ENCODE results near the gene RABGGTA.

The RABGGTA gene

DNA sequence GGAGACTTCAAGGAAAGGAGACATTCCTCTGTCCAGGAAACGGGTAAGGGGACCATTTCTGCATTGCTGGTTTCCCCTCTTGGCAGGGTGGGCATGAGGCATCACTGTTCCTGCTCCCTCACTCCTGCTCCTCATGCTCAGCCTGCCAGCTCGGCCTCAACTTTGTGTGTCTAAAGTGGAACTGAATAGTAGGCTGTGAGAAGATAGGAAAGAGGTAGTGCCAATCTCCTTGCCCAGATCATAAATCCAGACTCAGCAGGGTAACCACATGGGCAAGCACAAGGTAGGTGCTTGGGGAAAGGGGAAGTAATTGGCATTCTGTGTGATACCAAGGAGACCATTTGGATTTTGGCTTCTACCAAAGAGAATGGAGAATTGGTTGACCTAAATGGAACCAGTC, 42.5 kb upstream of the RABGGTA start:
- Histone ChIP-seq H3K4me2 (no peak overlapping the region), H3K9ac (no peak overlapping the region), H3K4me3 (IDR thresholded peaks at IDR 0.05; ENCODE audit: insufficient read depth, low read depth, low read length) (no peak overlapping the region), H4K20me1 (ENCODE audit: insufficient read depth) (no peaks in the 10 kb centered on the region), H3K36me3 (ENCODE audit: insufficient read depth) (no peaks in the 10 kb centered on the region), H2AFZ (ENCODE audit: low read depth) (no peak overlapping the region), H3K4me1 (ENCODE audit: low read depth, poor library complexity, severe bottlenecking) (peaks cover 25% of the 10 kb centered on the region), H3K27ac (no peak overlapping the region), H3K27me3 (ENCODE audit: insufficient read depth, low read depth) (no peaks in the 10 kb centered on the region), H3K79me2 (ENCODE audit: insufficient read depth, low read depth) (peaks cover 9% of the 10 kb centered on the region; the same call in 1 of the 2 replicates)
- TF ChIP-seq CTCF (conservative IDR thresholded peaks at IDR 0.05; ENCODE audit: low read depth, low read length), result no peak

GRCh38 chr14:24312736-24313507, 41.5 kb upstream of the RABGGTA start:
- Histone ChIP-seq H3K79me2 (ENCODE audit: insufficient read depth, low read depth) (peaks cover 9% of the 10 kb centered on the region; the same call in 1 of the 2 replicates), H3K4me1 (ENCODE audit: low read depth, poor library complexity, severe bottlenecking) (peaks cover 34% of the 10 kb centered on the region), H3K36me3 (ENCODE audit: insufficient read depth) (no peaks in the 10 kb centered on the region), H3K9ac (no peak overlapping the region), H3K27me3 (ENCODE audit: insufficient read depth, low read depth) (no peaks in the 10 kb centered on the region), H2AFZ (ENCODE audit: low read depth) (no peak overlapping the region), H3K27ac (no peak overlapping the region), H4K20me1 (ENCODE audit: insufficient read depth) (no peaks in the 10 kb centered on the region), H3K4me3 (IDR thresholded peaks at IDR 0.05; ENCODE audit: insufficient read depth, low read depth, low read length) (no peak overlapping the region), H3K4me2 (peak overlapping the region; percentile 91)
- TF ChIP-seq CTCF (conservative IDR thresholded peaks at IDR 0.05; ENCODE audit: low read depth, low read length), result no peak

DNA sequence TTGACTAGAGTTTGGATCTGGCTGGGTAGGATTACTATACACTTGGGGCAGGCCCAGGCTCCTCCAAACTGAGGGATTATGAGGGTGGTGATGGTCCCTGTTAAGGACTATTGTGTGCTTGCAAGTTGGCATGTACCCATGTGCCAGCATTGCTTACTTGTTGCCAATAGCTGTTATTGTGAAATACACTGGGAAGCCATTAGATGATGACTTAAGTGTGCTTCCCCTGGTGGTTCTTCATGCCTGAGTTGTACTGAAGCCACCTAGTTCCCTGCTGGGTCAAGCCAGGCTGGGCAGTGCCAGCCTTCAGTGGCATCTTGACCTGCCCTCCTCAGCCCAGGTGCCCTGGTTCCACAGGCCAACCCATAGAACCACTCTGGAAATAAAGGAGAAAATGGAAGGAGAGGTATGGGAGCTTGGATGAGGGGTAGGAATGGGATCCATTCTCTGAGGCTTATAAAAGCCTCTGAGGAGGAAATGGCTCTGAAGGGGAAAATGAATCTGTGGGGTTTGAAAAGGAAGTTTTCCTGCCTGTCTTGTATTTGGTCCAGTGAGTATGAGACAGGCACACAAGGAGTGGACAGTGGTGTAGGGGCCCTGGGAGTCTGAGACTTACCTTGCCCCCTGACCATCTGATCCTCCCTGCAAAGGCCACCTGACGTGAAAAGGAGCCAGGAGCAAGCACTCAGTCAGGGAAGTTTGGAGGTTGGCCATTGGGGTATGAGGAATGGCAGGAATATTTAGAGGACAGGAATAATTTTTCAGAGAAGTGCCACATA, 40.6 kb upstream of the RABGGTA start:
- H3K79me2 ChIP-seq (ENCODE audit: insufficient read depth, low read depth), result peaks cover 9% of the 10 kb centered on the region; the same call in 1 of the 2 replicates
- peak overlapping the region; percentile 77 for H3K9ac ChIP-seq
- no peak overlapping the region for H3K4me3 ChIP-seq (IDR thresholded peaks at IDR 0.05; ENCODE audit: insufficient read depth, low read depth, low read length)
- H2AFZ ChIP-seq (ENCODE audit: low read depth), result 0 out of 2 replicates have a peak overlapping the region, but pooled peaks have one; percentile 34
- H3K4me2 ChIP-seq, result peak overlapping the region; percentile 91
- H3K27ac ChIP-seq, result peak overlapping the region; percentile 80
- H3K27me3 ChIP-seq (ENCODE audit: insufficient read depth, low read depth), result no peaks in the 10 kb centered on the region
- no peak for TF ChIP-seq CTCF (conservative IDR thresholded peaks at IDR 0.05; ENCODE audit: low read depth, low read length)
- peaks cover 37% of the 10 kb centered on the region for H3K4me1 ChIP-seq (ENCODE audit: low read depth, poor library complexity, severe bottlenecking)
- no peaks in the 10 kb centered on the region for H3K36me3 ChIP-seq (ENCODE audit: insufficient read depth)
- H4K20me1 ChIP-seq (ENCODE audit: insufficient read depth), result no peaks in the 10 kb centered on the region

DNA sequence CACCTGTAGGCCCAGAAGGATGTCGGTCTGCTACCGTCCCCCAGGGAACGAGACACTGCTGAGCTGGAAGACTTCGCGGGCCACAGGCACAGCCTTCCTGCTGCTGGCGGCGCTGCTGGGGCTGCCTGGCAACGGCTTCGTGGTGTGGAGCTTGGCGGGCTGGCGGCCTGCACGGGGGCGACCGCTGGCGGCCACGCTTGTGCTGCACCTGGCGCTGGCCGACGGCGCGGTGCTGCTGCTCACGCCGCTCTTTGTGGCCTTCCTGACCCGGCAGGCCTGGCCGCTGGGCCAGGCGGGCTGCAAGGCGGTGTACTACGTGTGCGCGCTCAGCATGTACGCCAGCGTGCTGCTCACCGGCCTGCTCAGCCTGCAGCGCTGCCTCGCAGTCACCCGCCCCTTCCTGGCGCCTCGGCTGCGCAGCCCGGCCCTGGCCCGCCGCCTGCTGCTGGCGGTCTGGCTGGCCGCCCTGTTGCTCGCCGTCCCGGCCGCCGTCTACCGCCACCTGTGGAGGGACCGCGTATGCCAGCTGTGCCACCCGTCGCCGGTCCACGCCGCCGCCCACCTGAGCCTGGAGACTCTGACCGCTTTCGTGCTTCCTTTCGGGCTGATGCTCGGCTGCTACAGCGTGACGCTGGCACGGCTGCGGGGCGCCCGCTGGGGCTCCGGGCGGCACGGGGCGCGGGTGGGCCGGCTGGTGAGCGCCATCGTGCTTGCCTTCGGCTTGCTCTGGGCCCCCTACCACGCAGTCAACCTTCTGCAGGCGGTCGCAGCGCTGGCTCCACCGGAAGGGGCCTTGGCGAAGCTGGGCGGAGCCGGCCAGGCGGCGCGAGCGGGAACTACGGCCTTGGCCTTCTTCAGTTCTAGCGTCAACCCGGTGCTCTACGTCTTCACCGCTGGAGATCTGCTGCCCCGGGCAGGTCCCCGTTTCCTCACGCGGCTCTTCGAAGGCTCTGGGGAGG, 39.5 kb upstream of the RABGGTA start, which contains the start of gene LTB4R:
Gene LTB4R (plus strand): TSS at position 857 of the 959 bp plus-strand sequence. CDS start 4,150 bp downstream, outside the sequence.
- no peaks in the 10 kb centered on the region for H3K27me3 ChIP-seq (ENCODE audit: insufficient read depth, low read depth)
- peak within 1 kb of the TSS; percentile 34 for H2AFZ ChIP-seq (ENCODE audit: low read depth)
- TF ChIP-seq CTCF (conservative IDR thresholded peaks at IDR 0.05; ENCODE audit: low read depth, low read length), result peak; percentile 18; the same call in 1 of the 2 replicates
- no peaks in the 10 kb centered on the region for H4K20me1 ChIP-seq (ENCODE audit: insufficient read depth)
- H3K4me3 ChIP-seq (IDR thresholded peaks at IDR 0.05; ENCODE audit: insufficient read depth, low read depth, low read length), result no peak within 1 kb of the TSS
- peaks cover 37% of the 10 kb centered on the region for H3K4me1 ChIP-seq (ENCODE audit: low read depth, poor library complexity, severe bottlenecking)
- peaks cover 9% of the 10 kb centered on the region; the same call in 1 of the 2 replicates for H3K79me2 ChIP-seq (ENCODE audit: insufficient read depth, low read depth)
- H3K36me3 ChIP-seq (ENCODE audit: insufficient read depth), result no peaks in the 10 kb centered on the region
- H3K9ac ChIP-seq, result peak within 1 kb of the TSS; percentile 77
- H3K4me2 ChIP-seq, result peak within 1 kb of the TSS; percentile 91
- peak within 1 kb of the TSS; percentile 80 for H3K27ac ChIP-seq

Data from KMS-11 (cell line).